Measurements from ENCODE around the gene ARAP1. TPM values are rescaled to one million over a fixed set of nuclear protein-coding genes. Genes with fewer than 3 reads are reported as not detected.

Gene ARAP1
- total RNA-seq, 1 donor from 2014 or later = 55.1 TPM

DNA sequence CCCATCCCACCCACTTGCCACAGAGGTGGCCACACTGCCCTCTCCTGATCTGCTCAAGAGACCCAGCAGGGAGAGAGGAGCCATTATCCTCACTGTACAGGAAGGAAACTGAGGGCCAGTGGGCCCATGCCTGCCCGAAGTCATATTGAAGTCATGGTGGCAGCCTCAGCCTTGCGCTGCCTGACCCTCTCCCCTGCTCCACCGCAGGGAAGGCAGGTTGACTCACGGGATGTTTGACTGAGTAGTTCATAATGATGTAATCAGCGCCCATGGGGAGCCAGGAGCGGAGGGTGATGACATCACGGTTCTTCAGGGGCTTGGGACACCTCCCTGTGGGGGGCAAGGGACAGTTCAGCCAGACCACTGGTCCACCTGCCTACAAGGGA is 6.1 kb upstream of the ARAP1 start:
- TF ChIP-seq, protein P1, sequence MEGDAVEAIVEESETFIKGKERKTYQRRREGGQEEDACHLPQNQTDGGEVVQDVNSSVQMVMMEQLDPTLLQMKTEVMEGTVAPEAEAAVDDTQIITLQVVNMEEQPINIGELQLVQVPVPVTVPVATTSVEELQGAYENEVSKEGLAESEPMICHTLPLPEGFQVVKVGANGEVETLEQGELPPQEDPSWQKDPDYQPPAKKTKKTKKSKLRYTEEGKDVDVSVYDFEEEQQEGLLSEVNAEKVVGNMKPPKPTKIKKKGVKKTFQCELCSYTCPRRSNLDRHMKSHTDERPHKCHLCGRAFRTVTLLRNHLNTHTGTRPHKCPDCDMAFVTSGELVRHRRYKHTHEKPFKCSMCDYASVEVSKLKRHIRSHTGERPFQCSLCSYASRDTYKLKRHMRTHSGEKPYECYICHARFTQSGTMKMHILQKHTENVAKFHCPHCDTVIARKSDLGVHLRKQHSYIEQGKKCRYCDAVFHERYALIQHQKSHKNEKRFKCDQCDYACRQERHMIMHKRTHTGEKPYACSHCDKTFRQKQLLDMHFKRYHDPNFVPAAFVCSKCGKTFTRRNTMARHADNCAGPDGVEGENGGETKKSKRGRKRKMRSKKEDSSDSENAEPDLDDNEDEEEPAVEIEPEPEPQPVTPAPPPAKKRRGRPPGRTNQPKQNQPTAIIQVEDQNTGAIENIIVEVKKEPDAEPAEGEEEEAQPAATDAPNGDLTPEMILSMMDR (IDR thresholded peaks at IDR 0.05; ENCODE audit: unreplicated experiment) = no peak
- peaks cover 24% of the 10 kb centered on the region for H3K36me3 Mint-ChIP-seq (ENCODE audit: low read depth, unreplicated experiment)
- H3K27me3 Mint-ChIP-seq (ENCODE audit: unreplicated experiment) = peaks cover 4% of the 10 kb centered on the region
- DNase-seq (ENCODE audit: low spot score) = no peak
- no peaks in the 10 kb centered on the region for H3K4me1 Mint-ChIP-seq (ENCODE audit: unreplicated experiment)
- H3K27ac Mint-ChIP-seq (ENCODE audit: unreplicated experiment) = no peak overlapping the region
- no peak overlapping the region for H3K4me3 Mint-ChIP-seq (ENCODE audit: unreplicated experiment)
- H3K9me3 Mint-ChIP-seq (ENCODE audit: unreplicated experiment) = no peaks in the 10 kb centered on the region

DNA sequence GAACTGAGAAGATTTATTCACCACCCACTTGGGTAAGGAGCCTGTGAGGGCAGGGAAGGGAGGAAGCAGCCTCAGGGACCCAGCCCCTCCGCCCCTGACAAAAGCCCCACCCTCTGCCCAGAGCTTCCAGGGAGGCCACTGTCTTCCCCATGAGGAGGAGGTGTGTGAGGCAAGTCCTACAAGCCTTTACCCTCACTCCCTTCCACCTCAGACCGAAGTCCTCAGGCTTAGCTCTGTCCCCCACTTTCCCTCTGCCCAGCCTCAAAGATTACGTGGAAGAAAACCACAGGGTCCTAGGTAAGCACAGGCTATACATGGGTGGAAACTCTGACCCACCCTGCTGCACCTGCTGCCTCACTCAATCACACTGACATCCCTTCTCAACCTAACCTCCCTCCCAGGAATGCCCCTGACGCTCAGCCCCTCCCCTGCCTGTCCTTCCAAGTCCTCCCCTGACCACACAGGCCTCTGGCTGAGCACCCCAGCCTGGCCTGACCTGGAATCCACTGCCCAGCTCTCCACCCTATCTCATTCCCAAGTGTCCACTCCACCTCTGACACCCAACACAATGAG is 3.6 kb upstream of the ARAP1 start:
- TF ChIP-seq, protein P1 (IDR thresholded peaks at IDR 0.05; ENCODE audit: unreplicated experiment) = no peak
- Mint-ChIP-seq H3K36me3 (ENCODE audit: low read depth, unreplicated experiment) (peaks cover 24% of the 10 kb centered on the region), H3K27me3 (ENCODE audit: unreplicated experiment) (peaks cover 7% of the 10 kb centered on the region), H3K4me3 (ENCODE audit: unreplicated experiment) (no peak overlapping the region), H3K27ac (ENCODE audit: unreplicated experiment) (no peak overlapping the region), H3K9me3 (ENCODE audit: unreplicated experiment) (no peaks in the 10 kb centered on the region), H3K4me1 (ENCODE audit: unreplicated experiment) (peaks cover 6% of the 10 kb centered on the region)
- DNase-seq (ENCODE audit: low spot score) = no peak

DNA sequence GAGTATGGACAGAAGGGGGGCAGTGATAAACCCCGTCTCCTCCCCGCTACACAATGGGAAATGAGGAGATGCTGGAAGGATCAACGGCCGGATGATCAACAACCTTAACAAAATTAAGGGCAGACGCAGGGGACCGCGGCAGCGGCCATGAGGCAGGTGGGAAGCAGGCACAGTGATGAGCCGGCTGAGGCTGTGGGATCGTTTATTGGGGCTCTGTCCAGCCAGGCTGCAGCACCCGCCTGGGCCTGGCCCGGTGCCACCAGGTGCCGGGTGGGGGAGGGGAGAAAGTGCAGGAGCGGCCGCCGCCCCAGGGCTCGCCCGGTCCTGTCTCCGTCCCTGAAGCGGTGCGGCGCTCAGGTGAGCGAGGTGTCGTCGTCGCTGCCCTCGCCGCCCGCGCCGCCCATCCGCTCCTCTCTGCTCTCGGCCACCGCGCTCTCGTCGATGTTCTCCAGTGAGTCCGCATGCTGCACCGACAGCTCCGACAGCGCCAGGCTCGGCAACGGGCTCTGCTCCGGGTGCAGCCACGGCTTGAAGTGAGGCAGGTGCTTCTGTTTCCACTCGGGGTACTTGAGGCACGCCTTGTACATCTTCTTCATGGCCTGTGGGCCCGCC is 2.4 kb upstream of the ARAP1 start:
- TF ChIP-seq, protein P1 (IDR thresholded peaks at IDR 0.05; ENCODE audit: unreplicated experiment) = no peak
- Mint-ChIP-seq H3K36me3 (ENCODE audit: low read depth, unreplicated experiment) (peaks cover 24% of the 10 kb centered on the region), H3K9me3 (ENCODE audit: unreplicated experiment) (no peaks in the 10 kb centered on the region), H3K27ac (ENCODE audit: unreplicated experiment) (no peak overlapping the region), H3K4me3 (ENCODE audit: unreplicated experiment) (no peak overlapping the region), H3K4me1 (ENCODE audit: unreplicated experiment) (peaks cover 6% of the 10 kb centered on the region), H3K27me3 (ENCODE audit: unreplicated experiment) (peaks cover 7% of the 10 kb centered on the region)
- DNase-seq (ENCODE audit: low spot score) = no peak

DNA sequence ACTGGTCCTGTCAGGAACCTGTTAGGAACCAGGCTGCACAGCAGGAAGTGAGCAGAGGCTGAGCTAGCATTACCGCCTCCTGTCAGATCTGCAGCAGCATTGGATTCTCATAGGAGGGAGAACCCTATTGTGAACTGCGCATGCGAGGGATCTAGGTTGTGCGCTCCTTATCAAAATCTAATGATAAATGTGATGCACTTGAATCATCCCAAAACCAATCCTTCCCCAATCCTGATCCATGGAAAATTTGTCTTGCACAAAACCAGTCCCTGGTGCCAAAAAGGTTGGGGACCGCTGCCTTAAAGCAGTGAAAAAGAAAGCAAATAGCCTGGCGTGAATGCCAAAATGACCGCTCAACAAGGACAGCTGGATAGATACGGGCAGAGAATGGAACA is 1.9 kb upstream of the ARAP1 start:
- TF ChIP-seq, protein P1 (IDR thresholded peaks at IDR 0.05; ENCODE audit: unreplicated experiment) = no peak
- Mint-ChIP-seq H3K27me3 (ENCODE audit: unreplicated experiment) (peaks cover 7% of the 10 kb centered on the region), H3K36me3 (ENCODE audit: low read depth, unreplicated experiment) (peaks cover 24% of the 10 kb centered on the region), H3K9me3 (ENCODE audit: unreplicated experiment) (no peaks in the 10 kb centered on the region), H3K4me3 (ENCODE audit: unreplicated experiment) (no peak overlapping the region), H3K27ac (ENCODE audit: unreplicated experiment) (no peak overlapping the region), H3K4me1 (ENCODE audit: unreplicated experiment) (peaks cover 6% of the 10 kb centered on the region)
- no peak for DNase-seq (ENCODE audit: low spot score)

DNA sequence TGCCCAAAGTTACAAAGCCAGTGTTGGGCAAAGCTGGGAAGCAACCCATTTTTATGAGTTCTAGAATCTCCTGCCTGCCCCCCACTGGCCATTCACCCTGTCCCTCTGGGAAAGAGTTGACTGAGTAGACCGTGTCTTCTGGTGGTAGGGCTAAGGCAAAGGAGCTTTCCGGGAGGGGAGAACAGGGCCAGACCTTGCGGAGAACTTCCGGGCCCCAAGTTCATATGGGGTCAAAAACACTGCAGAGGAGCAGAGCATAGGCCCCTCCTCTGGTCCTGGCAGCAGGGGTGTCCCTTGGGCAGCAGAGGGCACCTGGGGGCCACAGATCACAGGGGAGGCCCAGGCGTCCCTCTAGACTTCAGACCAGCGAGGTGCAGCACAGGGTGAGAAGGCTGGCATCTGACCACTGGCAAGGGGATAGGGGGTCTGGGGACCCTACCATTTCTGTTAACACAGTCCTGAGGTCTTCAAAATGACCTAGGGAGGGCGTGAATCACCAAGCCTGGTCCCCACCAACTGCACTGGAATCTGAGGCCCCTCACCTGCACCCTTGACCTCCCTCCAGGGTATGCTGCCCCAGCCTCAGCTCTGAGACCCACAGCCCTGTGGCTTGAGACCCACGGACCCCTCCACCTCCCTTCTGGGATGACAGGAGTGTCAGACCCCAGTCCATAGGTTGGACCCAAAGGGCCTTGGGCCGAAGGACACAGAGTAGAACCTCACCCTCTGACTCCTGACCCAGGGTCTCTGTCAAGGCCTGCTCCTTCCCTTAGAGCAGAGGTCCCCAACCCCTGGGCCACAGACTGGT is 1.3 kb upstream of the ARAP1 start:
- H3K4me3 Mint-ChIP-seq (ENCODE audit: unreplicated experiment) = no peak overlapping the region
- no peak overlapping the region for H3K27ac Mint-ChIP-seq (ENCODE audit: unreplicated experiment)
- H3K36me3 Mint-ChIP-seq (ENCODE audit: low read depth, unreplicated experiment) = peaks cover 20% of the 10 kb centered on the region
- no peaks in the 10 kb centered on the region for H3K9me3 Mint-ChIP-seq (ENCODE audit: unreplicated experiment)
- H3K27me3 Mint-ChIP-seq (ENCODE audit: unreplicated experiment) = peaks cover 8% of the 10 kb centered on the region
- peaks cover 6% of the 10 kb centered on the region for H3K4me1 Mint-ChIP-seq (ENCODE audit: unreplicated experiment)
- DNase-seq (ENCODE audit: low spot score) = no peak
- TF ChIP-seq, protein P1 (IDR thresholded peaks at IDR 0.05; ENCODE audit: unreplicated experiment) = no peak
